ENCODE measurements around the gene EXD3.
"Not testable (repeated sequence)": the region's sequence is repeated elsewhere in the genome, so short reads cannot be mapped to it uniquely, and the experiment has no call there.

Gene EXD3

GRCh38 chr9:137354845-137355760 lies 67.9 kb downstream of the EXD3 start:
- FAIRE-seq, result no peak

- FAIRE-seq, result no peak
These were observed 68.7 kb downstream of the EXD3 start for GRCh38 chr9:137354153-137354844.

- FAIRE-seq, result no peak
These were observed 69.5 kb downstream of the EXD3 start for GRCh38 chr9:137353223-137354152.

GRCh38 chr9:137352511-137353222 lies 70.3 kb downstream of the EXD3 start:
- no peak for FAIRE-seq

- FAIRE-seq, result no peak
These were observed 71.0 kb downstream of the EXD3 start for GRCh38 chr9:137351781-137352501.

- no peak for FAIRE-seq
These were observed 72.0 kb downstream of the EXD3 start for GRCh38 chr9:137350696-137351584.

GRCh38 chr9:137349471-137350033 lies 73.4 kb downstream of the EXD3 start:
- FAIRE-seq, result no peak

GRCh38 chr9:137348769-137349470 lies 74.0 kb downstream of the EXD3 start:
- no peak for FAIRE-seq

- no peak for FAIRE-seq
These were observed 75.0 kb downstream of the EXD3 start for GRCh38 chr9:137347928-137348327.

- no peak for FAIRE-seq
These were observed 80.5 kb downstream of the EXD3 start for GRCh38 chr9:137342482-137342881.

GRCh38 chr9:137341227-137341626 lies 81.7 kb downstream of the EXD3 start:
- FAIRE-seq, result no peak

- FAIRE-seq, result not testable (repeated sequence)
These were observed 83.0 kb downstream of the EXD3 start for GRCh38 chr9:137339908-137340462.

- no peak for FAIRE-seq
These were observed 83.7 kb downstream of the EXD3 start for GRCh38 chr9:137339045-137339907.

GRCh38 chr9:137336735-137337134 lies 86.2 kb downstream of the EXD3 start:
- no peak for FAIRE-seq

- FAIRE-seq, result no peak
These were observed 89.8 kb downstream of the EXD3 start for GRCh38 chr9:137333016-137333671.

GRCh38 chr9:137331929-137332328 lies 91.0 kb downstream of the EXD3 start:
- no peak for FAIRE-seq

GRCh38 chr9:137330689-137331088 lies 92.3 kb downstream of the EXD3 start:
- FAIRE-seq, result no peak

GRCh38 chr9:137329590-137329989 lies 93.4 kb downstream of the EXD3 start:
- not testable (repeated sequence) for FAIRE-seq
